WTC11 (cell line): ENCODE results near the gene LRIG1. TPM values are rescaled to one million over a fixed set of nuclear protein-coding genes. Genes with fewer than 3 reads are reported as not detected.
"Not testable (repeated sequence)": the region's sequence is repeated elsewhere in the genome, so short reads cannot be mapped to it uniquely, and the experiment has no call there.

Experiments
- ATAC-seq: fragments of 200-7000 bp; cut with Tn5 transposase; 2 replicates; pipeline ENCODE4 v1.10.0; 2021; ENCODE audit warnings: mild to moderate bottlenecking, moderate library complexity
- CTCF ChIA-PET: fragments of 300-600 bp; sonication (Branson Sonifier 250); formaldehyde crosslinking; loops from one replicate; lab custom pipeline; 2021; ENCODE audit warnings: antibody characterized with exemption; lab: Charles Lee
- POLR2A ChIA-PET: fragments of 350-600 bp; sonication (Branson Sonifier 250); formaldehyde crosslinking; loops from one replicate; lab custom pipeline; 2021; ENCODE audit warnings: antibody characterized with exemption; lab: Charles Lee
- DNase-seq: peaks from one replicate; pipeline ENCODE4 v3.0.0; 2021; ENCODE audit warnings: low spot score
- H3K27ac Mint-ChIP-seq: 2 replicates; pipeline ENCODE4 v1.8.0; 2021; ENCODE audit warnings: mixed read lengths
- H3K27me3 Mint-ChIP-seq: 2 replicates; pipeline ENCODE4 v1.8.0; 2021; ENCODE audit warnings: low read depth, mild to moderate bottlenecking, moderate library complexity, mixed read lengths
- H3K36me3 Mint-ChIP-seq: 2 replicates; pipeline ENCODE4 v1.8.0; 2021; ENCODE audit warnings: mixed read lengths
- H3K4me1 Mint-ChIP-seq: 2 replicates; pipeline ENCODE4 v1.8.0; 2022; ENCODE audit warnings: mixed read lengths
- H3K4me3 Mint-ChIP-seq: 2 replicates; pipeline ENCODE4 v1.8.0; 2021; ENCODE audit warnings: mild to moderate bottlenecking, moderate library complexity, mixed read lengths
- H3K9me3 Mint-ChIP-seq: 2 replicates; pipeline ENCODE4 v1.8.0; 2021; ENCODE audit warnings: mixed read lengths
- ATF3 ChIP-seq: sonication (generic); formaldehyde crosslinking; conservative IDR thresholded peaks from 2 replicates; pipeline ENCODE4 v1.8.1; 2022; ENCODE audit warnings: mild to moderate bottlenecking, missing genetic modification reagents
- CREB1 ChIP-seq: sonication (generic); formaldehyde crosslinking; IDR thresholded peaks from 2 replicates; pipeline ENCODE4 v1.8.0; 2023; ENCODE audit warnings: mild to moderate bottlenecking, missing genetic modification reagents
- E2F4 ChIP-seq: sonication (generic); formaldehyde crosslinking; IDR thresholded peaks from 2 replicates; pipeline ENCODE4 v1.8.1; 2022; ENCODE audit warnings: low read depth, mild to moderate bottlenecking, moderate library complexity, missing genetic modification reagents, borderline replicate concordance
- EMX1 ChIP-seq: fragments of 250-450 bp; sonication (Bioruptor Pico); IDR thresholded peaks from 2 replicates; pipeline ENCODE4 v1.8.0; 2021; ENCODE audit warnings: mild to moderate bottlenecking
- FOXJ3 ChIP-seq: sonication (generic); formaldehyde crosslinking; IDR thresholded peaks from 2 replicates; pipeline ENCODE4 v1.9.0; 2021; ENCODE audit warnings: missing genetic modification reagents, mild to moderate bottlenecking, borderline replicate concordance
- FOXK1 ChIP-seq: sonication (generic); formaldehyde crosslinking; IDR thresholded peaks from 2 replicates; pipeline ENCODE4 v1.8.0; 2022; ENCODE audit warnings: mild to moderate bottlenecking, moderate library complexity, missing genetic modification reagents
- FOXP1 ChIP-seq: sonication (generic); formaldehyde crosslinking; IDR thresholded peaks from 2 replicates; pipeline ENCODE4 v1.8.0; 2022; ENCODE audit warnings: missing genetic modification reagents, mild to moderate bottlenecking, moderate library complexity, borderline replicate concordance
- GRHL2 ChIP-seq: fragments of 250-450 bp; sonication (Bioruptor Pico); IDR thresholded peaks from 2 replicates; pipeline ENCODE4 v1.8.0; 2022; ENCODE audit warnings: mild to moderate bottlenecking, moderate library complexity; ENCODE audit not compliant: insufficient replicate concordance, severe bottlenecking
- NR2C2 ChIP-seq: sonication (generic); formaldehyde crosslinking; IDR thresholded peaks from 2 replicates; pipeline ENCODE4 v1.8.0; 2022; ENCODE audit warnings: mild to moderate bottlenecking, missing genetic modification reagents
- OVOL2 ChIP-seq: fragments of 250-450 bp; sonication (Bioruptor Pico); IDR thresholded peaks from 2 replicates; pipeline ENCODE4 v1.9.0; 2021; ENCODE audit warnings: mild to moderate bottlenecking, borderline replicate concordance
- TEAD1 ChIP-seq: sonication (generic); formaldehyde crosslinking; IDR thresholded peaks from 2 replicates; pipeline ENCODE4 v1.8.0; 2022; ENCODE audit warnings: mild to moderate bottlenecking, missing genetic modification reagents
- ZBTB21 ChIP-seq: sonication (generic); formaldehyde crosslinking; IDR thresholded peaks from 2 replicates; pipeline ENCODE4 v1.8.1; 2023; ENCODE audit warnings: mild to moderate bottlenecking, missing genetic modification reagents, borderline replicate concordance
- ZBTB43 ChIP-seq: sonication (generic); formaldehyde crosslinking; IDR thresholded peaks from 2 replicates; pipeline ENCODE4 v1.8.1; 2023; ENCODE audit warnings: mild to moderate bottlenecking, missing genetic modification reagents
- ZNF232 ChIP-seq: sonication (generic); formaldehyde crosslinking; IDR thresholded peaks from 2 replicates; pipeline ENCODE4 v1.8.0; 2022; ENCODE audit warnings: mild to moderate bottlenecking, missing genetic modification reagents
- ZNF263 ChIP-seq: sonication (generic); formaldehyde crosslinking; IDR thresholded peaks from 2 replicates; pipeline ENCODE4 v1.8.1; 2022; ENCODE audit warnings: low read depth, mild to moderate bottlenecking, moderate library complexity, missing genetic modification reagents
- ZNF671 ChIP-seq: fragments of 250-450 bp; sonication (Bioruptor Pico); IDR thresholded peaks from 2 replicates; pipeline ENCODE4 v1.8.0; 2021; ENCODE audit warnings: mild to moderate bottlenecking
- total RNA-seq: library from RNA; stranded (reverse); gene quantifications from 3 replicates; pipeline ENCODE4 v1.2.3, GENCODE V29; 2021
- TF ChIP-seq, protein P1 (sequence below): sonication (generic); formaldehyde crosslinking; IDR thresholded peaks from 2 replicates; pipeline ENCODE4 v1.8.0; 2022; ENCODE audit warnings: mild to moderate bottlenecking, missing genetic modification reagents
- TF ChIP-seq, protein P2 (sequence below): fragments of 250-450 bp; sonication (Bioruptor Pico); IDR thresholded peaks from 2 replicates; pipeline ENCODE4 v2.1.2; 2022; ENCODE audit warnings: mild to moderate bottlenecking, moderate library complexity
- TF ChIP-seq, protein P3 (sequence below): sonication (generic); formaldehyde crosslinking; IDR thresholded peaks from 2 replicates; pipeline ENCODE4 v1.8.0; 2022; ENCODE audit warnings: mild to moderate bottlenecking, missing genetic modification reagents
- TF ChIP-seq, protein P4 (sequence below): sonication (generic); formaldehyde crosslinking; IDR thresholded peaks from 2 replicates; pipeline ENCODE4 v1.8.1; 2022; ENCODE audit warnings: mild to moderate bottlenecking, moderate library complexity, missing genetic modification reagents

LRIG1 gene
- total RNA-seq, 1 experiment from 2014 or later: 105 TPM

DNA sequence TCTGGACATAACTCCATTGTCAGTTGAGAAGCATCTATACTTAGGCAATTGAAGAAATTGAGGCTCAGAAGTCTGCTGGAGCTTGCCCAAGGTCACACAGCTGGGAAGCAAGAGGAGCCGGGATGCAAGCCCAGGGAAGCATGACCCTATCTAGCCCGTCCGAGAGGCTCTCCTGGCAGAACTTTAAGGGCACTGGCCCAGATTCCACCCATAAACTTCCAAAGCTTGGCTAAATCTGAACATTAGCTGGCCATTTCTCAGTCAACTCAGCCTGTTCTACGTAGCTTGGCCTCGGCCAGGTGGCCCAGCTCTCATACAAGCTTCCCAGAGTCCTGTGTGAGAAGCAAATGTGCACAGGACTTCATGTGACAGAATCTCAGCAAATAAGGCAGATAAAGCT, 75.8 kb downstream of the LRIG1 start:
- ChIA-PET POLR2A (interaction anchor here (0.9 kb wide), 1 partner anchor 8 kb away, joined by 3 read pairs; no protein-coding TSS in a partner anchor), CTCF (interaction anchor here (1.1 kb wide), 1 partner anchor 214 kb away, joined by 3 read pairs; no protein-coding TSS in a partner anchor)
- TF ChIP-seq, protein P1, sequence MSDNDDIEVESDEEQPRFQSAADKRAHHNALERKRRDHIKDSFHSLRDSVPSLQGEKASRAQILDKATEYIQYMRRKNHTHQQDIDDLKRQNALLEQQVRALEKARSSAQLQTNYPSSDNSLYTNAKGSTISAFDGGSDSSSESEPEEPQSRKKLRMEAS (CRISPR knock-in tag): no peak
- TF ChIP-seq FOXK1 (CRISPR knock-in tag): no peak
- Mint-ChIP-seq H3K36me3 (peaks cover 55% of the 10 kb centered on the region), H3K27me3 (peaks cover 6% of the 10 kb centered on the region), H3K27ac (no peak overlapping the region), H3K9me3 (peaks cover 39% of the 10 kb centered on the region), H3K4me3 (no peak overlapping the region), H3K4me1 (peaks cover 54% of the 10 kb centered on the region)
- no peak for ATAC-seq
- DNase-seq: no peak

- Mint-ChIP-seq H3K36me3 (peaks cover 64% of the 10 kb centered on the region), H3K27me3 (peaks cover 6% of the 10 kb centered on the region), H3K4me1 (peaks cover 54% of the 10 kb centered on the region), H3K9me3 (peaks cover 42% of the 10 kb centered on the region), H3K27ac (no peak overlapping the region), H3K4me3 (no peak overlapping the region)
- ATAC-seq (no peak), DNase-seq (no peak)
- TF ChIP-seq ZNF671 (CRISPR knock-in tag): no peak
- no peak for TF ChIP-seq NR2C2 (CRISPR knock-in tag)
- TF ChIP-seq CREB1 (CRISPR knock-in tag): no peak
- no peak for TF ChIP-seq ZNF263 (CRISPR knock-in tag)
- no peak for TF ChIP-seq FOXJ3 (CRISPR knock-in tag)
- no peak for TF ChIP-seq E2F4
- TF ChIP-seq, protein P2, sequence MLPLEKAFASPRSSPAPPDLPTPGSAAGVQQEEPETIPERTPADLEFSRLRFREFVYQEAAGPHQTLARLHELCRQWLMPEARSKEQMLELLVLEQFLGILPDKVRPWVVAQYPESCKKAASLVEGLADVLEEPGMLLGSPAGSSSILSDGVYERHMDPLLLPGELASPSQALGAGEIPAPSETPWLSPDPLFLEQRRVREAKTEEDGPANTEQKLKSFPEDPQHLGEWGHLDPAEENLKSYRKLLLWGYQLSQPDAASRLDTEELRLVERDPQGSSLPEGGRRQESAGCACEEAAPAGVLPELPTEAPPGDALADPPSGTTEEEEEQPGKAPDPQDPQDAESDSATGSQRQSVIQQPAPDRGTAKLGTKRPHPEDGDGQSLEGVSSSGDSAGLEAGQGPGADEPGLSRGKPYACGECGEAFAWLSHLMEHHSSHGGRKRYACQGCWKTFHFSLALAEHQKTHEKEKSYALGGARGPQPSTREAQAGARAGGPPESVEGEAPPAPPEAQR: no peak
- TF ChIP-seq, protein P3, sequence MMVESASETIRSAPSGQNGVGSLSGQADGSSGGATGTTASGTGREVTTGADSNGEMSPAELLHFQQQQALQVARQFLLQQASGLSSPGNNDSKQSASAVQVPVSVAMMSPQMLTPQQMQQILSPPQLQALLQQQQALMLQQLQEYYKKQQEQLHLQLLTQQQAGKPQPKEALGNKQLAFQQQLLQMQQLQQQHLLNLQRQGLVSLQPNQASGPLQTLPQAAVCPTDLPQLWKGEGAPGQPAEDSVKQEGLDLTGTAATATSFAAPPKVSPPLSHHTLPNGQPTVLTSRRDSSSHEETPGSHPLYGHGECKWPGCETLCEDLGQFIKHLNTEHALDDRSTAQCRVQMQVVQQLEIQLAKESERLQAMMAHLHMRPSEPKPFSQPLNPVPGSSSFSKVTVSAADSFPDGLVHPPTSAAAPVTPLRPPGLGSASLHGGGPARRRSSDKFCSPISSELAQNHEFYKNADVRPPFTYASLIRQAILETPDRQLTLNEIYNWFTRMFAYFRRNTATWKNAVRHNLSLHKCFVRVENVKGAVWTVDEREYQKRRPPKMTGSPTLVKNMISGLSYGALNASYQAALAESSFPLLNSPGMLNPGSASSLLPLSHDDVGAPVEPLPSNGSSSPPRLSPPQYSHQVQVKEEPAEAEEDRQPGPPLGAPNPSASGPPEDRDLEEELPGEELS (CRISPR knock-in tag): no peak
- TF ChIP-seq EMX1 (CRISPR knock-in tag): no peak
- TF ChIP-seq ZNF232 (CRISPR knock-in tag): no peak
- no peak for TF ChIP-seq ZBTB21 (CRISPR knock-in tag)
- no peak for TF ChIP-seq ZBTB43
- no peak for TF ChIP-seq OVOL2 (CRISPR knock-in tag)
- no peak for TF ChIP-seq GRHL2 (CRISPR knock-in tag)
- TF ChIP-seq, protein P4, sequence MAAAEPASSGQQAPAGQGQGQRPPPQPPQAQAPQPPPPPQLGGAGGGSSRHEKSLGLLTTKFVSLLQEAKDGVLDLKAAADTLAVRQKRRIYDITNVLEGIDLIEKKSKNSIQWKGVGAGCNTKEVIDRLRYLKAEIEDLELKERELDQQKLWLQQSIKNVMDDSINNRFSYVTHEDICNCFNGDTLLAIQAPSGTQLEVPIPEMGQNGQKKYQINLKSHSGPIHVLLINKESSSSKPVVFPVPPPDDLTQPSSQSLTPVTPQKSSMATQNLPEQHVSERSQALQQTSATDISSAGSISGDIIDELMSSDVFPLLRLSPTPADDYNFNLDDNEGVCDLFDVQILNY: no peak
- TF ChIP-seq ATF3 (CRISPR knock-in tag): no peak
- no peak for TF ChIP-seq TEAD1 (CRISPR knock-in tag)
- no peak for TF ChIP-seq FOXP1
- ChIA-PET CTCF (interaction anchor here (0.6 kb wide), 1 partner anchor 1232 kb away, joined by 3 read pairs; no protein-coding TSS in a partner anchor), POLR2A (no interaction called here)
Observed at GRCh38 chr3:66423791-66424190, 77.0 kb downstream of the LRIG1 start.

GRCh38 chr3:66421893-66422292, 78.9 kb downstream of the LRIG1 start:
- peaks cover 77% of the 10 kb centered on the region for H3K36me3 Mint-ChIP-seq
- ATAC-seq, H3K27me3 Mint-ChIP-seq, DNase-seq, H3K4me3 Mint-ChIP-seq, POLR2A ChIA-PET, CTCF ChIA-PET, H3K27ac Mint-ChIP-seq: not testable (repeated sequence)
- H3K9me3 Mint-ChIP-seq: peaks cover 42% of the 10 kb centered on the region
- H3K4me1 Mint-ChIP-seq: peaks cover 55% of the 10 kb centered on the region

DNA sequence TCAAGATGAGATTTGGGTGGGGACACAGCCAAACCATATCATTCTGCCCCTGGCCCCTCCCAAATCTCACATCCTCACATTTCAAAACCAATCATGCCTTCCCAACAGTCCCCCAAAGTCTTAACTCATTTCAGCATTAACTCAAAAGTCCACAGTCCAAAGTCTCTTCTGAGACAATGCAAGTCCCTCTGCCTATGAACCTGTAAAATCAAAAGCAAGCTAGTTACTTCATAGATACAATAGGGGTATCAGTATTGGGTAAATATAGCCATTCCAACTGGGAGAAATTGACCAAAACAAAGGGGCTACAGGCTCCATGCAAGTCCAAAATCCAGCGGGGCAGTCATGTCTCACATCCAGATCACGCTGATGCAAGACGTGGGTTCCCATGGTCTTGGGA, 79.7 kb downstream of the LRIG1 start:
- H3K4me3 Mint-ChIP-seq, ATAC-seq, POLR2A ChIA-PET, DNase-seq, H3K27me3 Mint-ChIP-seq, CTCF ChIA-PET, H3K27ac Mint-ChIP-seq: not testable (repeated sequence)
- peaks cover 84% of the 10 kb centered on the region for H3K36me3 Mint-ChIP-seq
- peaks cover 50% of the 10 kb centered on the region for H3K4me1 Mint-ChIP-seq
- H3K9me3 Mint-ChIP-seq: peaks cover 42% of the 10 kb centered on the region
